Liver (tissue), 9 donors: Measurements from ENCODE around the gene UNC5A. TPM values are rescaled to one million over a fixed set of nuclear protein-coding genes. Genes with fewer than 3 reads are reported as not detected.

ENCODE experiments used
- DNase-seq: peaks from one replicate; pipeline ENCODE4 v3.0.0-alpha.2; 2017; ENCODE audit warnings: low spot score
- H3K27ac ChIP-seq, 2 donors: one replicate each; pipeline ENCODE4 v1.7.0; 2013; ENCODE audit warnings: inconsistent platforms in 2 of 2, low read length in 2 of 2, control low read depth in 1 of 2, low read depth in 1 of 2, mild to moderate bottlenecking in 1 of 2
- H3K27me3 ChIP-seq, 4 donors: one replicate each; pipeline versions ENCODE4 v1.6.1 to v1.7.0; 2013; ENCODE audit warnings: low read length in 3 of 4, inconsistent platforms in 1 of 4, mild to moderate bottlenecking in 1 of 4, moderate library complexity in 1 of 4; ENCODE audit not compliant: control insufficient read depth in 4 of 4, insufficient read depth in 4 of 4
- H3K36me3 ChIP-seq, 4 donors: one replicate each; pipeline versions ENCODE4 v1.6.1 to v1.7.0; 2013; ENCODE audit warnings: low read length in 3 of 4, mild to moderate bottlenecking in 3 of 4, low read depth in 1 of 4, moderate library complexity in 1 of 4; ENCODE audit not compliant: control insufficient read depth in 4 of 4, insufficient read depth in 3 of 4
- H3K4me1 ChIP-seq, 4 donors: one replicate each; pipeline versions ENCODE4 v1.6.1 to v1.7.0; 2013; ENCODE audit warnings: low read length in 3 of 4, mild to moderate bottlenecking in 3 of 4, moderate library complexity in 1 of 4; ENCODE audit not compliant: control insufficient read depth in 4 of 4, insufficient read depth in 4 of 4
- H3K4me3 ChIP-seq, 3 donors: one replicate each; pipeline versions ENCODE4 v1.6.1 to v1.7.0; 2013; ENCODE audit warnings: low read length in 3 of 3, control low read depth in 1 of 3, low read depth in 1 of 3, mild to moderate bottlenecking in 1 of 3
- H3K9ac ChIP-seq, 2 donors: one replicate each; pipeline ENCODE4 v1.7.0; 2013; ENCODE audit warnings: low read length in 2 of 2, mild to moderate bottlenecking in 2 of 2, moderate library complexity in 2 of 2, control low read depth in 1 of 2, low read depth in 1 of 2
- H3K9me3 ChIP-seq, 4 donors: one replicate each; pipeline versions ENCODE4 v1.6.1 to v1.7.0; 2013; ENCODE audit warnings: low read length in 3 of 4; ENCODE audit not compliant: control insufficient read depth in 4 of 4
- ATF3 ChIP-seq: IDR thresholded peaks from 2 replicates; pipeline ENCODE4 v1.6.1; 2016; ENCODE audit warnings: antibody characterized with exemption
- CTCF ChIP-seq: fragments of 150-350 bp; IDR thresholded peaks from 2 replicates; pipeline ENCODE4 v1.5.1; 2017; ENCODE audit warnings: improper control_type of control experiment, low read depth, low read length; ENCODE audit not compliant: missing input control
- FOXA1 ChIP-seq: IDR thresholded peaks from 2 replicates; pipeline ENCODE4 v1.6.1; 2016; ENCODE audit warnings: antibody characterized with exemption
- FOXA2 ChIP-seq: IDR thresholded peaks from 2 replicates; pipeline ENCODE4 v1.6.1; 2016; ENCODE audit warnings: antibody characterized with exemption
- GABPA ChIP-seq, 2 donors: IDR thresholded peaks in 1 of 2; conservative IDR thresholded peaks in 1 of 2; 2 replicates each; pipeline ENCODE4 v1.6.1; 2016; ENCODE audit warnings: antibody characterized with exemption in 2 of 2, mild to moderate bottlenecking in 1 of 2, moderate library complexity in 1 of 2
- HNF4G ChIP-seq: IDR thresholded peaks from 2 replicates; pipeline ENCODE4 v1.6.1; 2016; ENCODE audit warnings: antibody characterized with exemption
- JUND ChIP-seq, 2 donors: IDR thresholded peaks; 2 replicates each; pipeline ENCODE4 v1.6.1; 2016; ENCODE audit warnings: antibody characterized with exemption in 2 of 2
- MAX ChIP-seq: IDR thresholded peaks from 2 replicates; pipeline ENCODE4 v1.6.1; 2016; ENCODE audit warnings: antibody characterized with exemption
- NR2F2 ChIP-seq: IDR thresholded peaks from 2 replicates; pipeline ENCODE4 v1.6.1; 2016; ENCODE audit warnings: antibody characterized with exemption
- RAD21 ChIP-seq, 2 donors: IDR thresholded peaks; 2 replicates each; pipeline ENCODE4 v1.6.1; 2016; ENCODE audit warnings: antibody characterized with exemption in 2 of 2, mild to moderate bottlenecking in 2 of 2
- REST ChIP-seq: IDR thresholded peaks from 2 replicates; pipeline ENCODE4 v1.6.1; 2016; ENCODE audit warnings: antibody characterized with exemption, mild to moderate bottlenecking
- SP1 ChIP-seq: IDR thresholded peaks from 2 replicates; pipeline ENCODE4 v1.6.1; 2018; ENCODE audit warnings: antibody characterized with exemption, mild to moderate bottlenecking
- TAF1 ChIP-seq: conservative IDR thresholded peaks from 2 replicates; pipeline ENCODE4 v1.6.1; 2016; ENCODE audit warnings: antibody characterized with exemption, mild to moderate bottlenecking
- YY1 ChIP-seq: IDR thresholded peaks from 2 replicates; pipeline ENCODE4 v1.6.1; 2016; ENCODE audit warnings: antibody characterized with exemption, mild to moderate bottlenecking
- ZBTB33 ChIP-seq: IDR thresholded peaks from 2 replicates; pipeline ENCODE4 v1.6.1; 2016; ENCODE audit warnings: antibody characterized with exemption
- WGBS: extraction: QIAGEN DNeasy Blood & Tissue Kit; methylation state at CpG from one replicate; pipeline ENCODE4 v1.1.7; 2013; 5-methylcytosine and 5-hydroxymethylcytosine counted together
- polyA plus RNA-seq, 2 donors: library from polyadenylated mRNA; stranded (reverse) in 1 of 2; unstranded in 1 of 2; fragments of 200-250 nt in 1 of 2; fragments of >200 nt in 1 of 2; fragmentation: Nextera tagmentation in 1 of 2; extraction: Ambion mirVana in 1 of 2; gene quantifications; one replicate each; pipeline versions ENCODE4 v1.2.1 to v1.2.3, GENCODE V29; 2013 to 2015
- total RNA-seq, 2 donors: library from RNA; depleted of rRNA; stranded (reverse); fragments of >200 nt; gene quantifications; one replicate each; pipeline ENCODE4 v1.2.3, GENCODE V29; 2014
- donor health status: healthy.
- donor health status: healthy.
- donor health status: healthy.
- donor health status: healthy.
- donor health status: healthy.

UNC5A gene
- total and polyA plus RNA-seq, 4 donors, result under 0.01 to 0.07 (median 0.03) TPM; not detected in 1

GRCh38 chr5:176904276-176904675, 93.9 kb downstream of the UNC5A start:
- Histone ChIP-seq H3K4me3 (no peak overlapping the region), H3K9me3 (no peaks in the 10 kb centered on the region), H3K4me1 (no peaks in the 10 kb centered on the region), H3K27me3 (no peaks in the 10 kb centered on the region), H3K9ac (no peak overlapping the region), H3K27ac (no peak overlapping the region), H3K36me3 (peaks cover 8 to 52% (median 45%) of the 10 kb centered on the region in 4 donors)
- no peak for DNase-seq
- 96% methylated on average over 3 of the region's 3 CpGs for WGBS
- TF ChIP-seq ZBTB33 (no peak), YY1 (no peak), RAD21 (IDR thresholded peaks at IDR 0.05) (no peak), JUND (IDR thresholded peaks at IDR 0.05) (no peak)

- Histone ChIP-seq H3K36me3 (peaks cover 9 to 54% (median 48%) of the 10 kb centered on the region in 4 donors), H3K4me1 (no peaks in the 10 kb centered on the region), H3K9me3 (no peaks in the 10 kb centered on the region), H3K27ac (no peak overlapping the region), H3K27me3 (no peaks in the 10 kb centered on the region), H3K9ac (no peak overlapping the region), H3K4me3 (no peak overlapping the region)
- 98% methylated on average over 1 of the region's 1 CpG for WGBS
- TF ChIP-seq ZBTB33, result no peak
- TF ChIP-seq ATF3, result no peak
- TF ChIP-seq RAD21 (IDR thresholded peaks at IDR 0.05), result no peak
- TF ChIP-seq YY1, result no peak
- no peak for TF ChIP-seq NR2F2
- TF ChIP-seq HNF4G, result no peak
- no peak for TF ChIP-seq JUND (IDR thresholded peaks at IDR 0.05)
- no peak for TF ChIP-seq GABPA (IDR thresholded peaks at IDR 0.05 in 1 of 2, conservative IDR thresholded peaks at IDR 0.05 in 1 of 2)
- DNase-seq, result no peak
These were observed 95.8 kb downstream of the UNC5A start for GRCh38 chr5:176906126-176906525.

- WGBS, result 92% methylated on average over 3 of the region's 3 CpGs
- Histone ChIP-seq H3K4me1 (no peaks in the 10 kb centered on the region), H3K9ac (no peak overlapping the region), H3K27me3 (no peaks in the 10 kb centered on the region), H3K4me3 (no peak overlapping the region), H3K27ac (no peak overlapping the region), H3K36me3 (peaks cover 10 to 56% (median 49%) of the 10 kb centered on the region in 4 donors), H3K9me3 (no peaks in the 10 kb centered on the region)
- DNase-seq, result no peak
- TF ChIP-seq REST, result no peak
- TF ChIP-seq FOXA2, result no peak
- TF ChIP-seq CTCF, result no peak
- no peak for TF ChIP-seq SP1
- TF ChIP-seq HNF4G, result no peak
- no peak for TF ChIP-seq MAX
- TF ChIP-seq ATF3, result no peak
- TF ChIP-seq YY1, result no peak
- no peak for TF ChIP-seq FOXA1
- TF ChIP-seq ZBTB33, result no peak
- TF ChIP-seq NR2F2, result no peak
- no peak for TF ChIP-seq TAF1
These were observed 96.4 kb downstream of the UNC5A start for GRCh38 chr5:176906796-176907195.
